Measurements from ENCODE around the gene ARL5C. TPM values are rescaled to one million over a fixed set of nuclear protein-coding genes. Genes with fewer than 3 reads are reported as not detected.

ARL5C gene
- total RNA-seq, 1 experiment from 2014 or later = not detected

- Histone ChIP-seq H3K4me3 (no peak overlapping the region), H3K27me3 (replicated peaks) (no peaks in the 10 kb centered on the region), H3K27ac (no peak overlapping the region), H3K4me1 (replicated peaks) (no peaks in the 10 kb centered on the region), H3K9me3 (replicated peaks) (no peaks in the 10 kb centered on the region), H3K36me3 (no peaks in the 10 kb centered on the region)
- DNase-seq (ENCODE audit: low read depth in 1 of 2, low spot score in 2 of 2) = no peak
These were observed 51.2 kb downstream of the ARL5C start for GRCh38 chr17:39114723-39115122.

GRCh38 chr17:39113871-39114270 lies 52.1 kb downstream of the ARL5C start:
- no peak for DNase-seq (ENCODE audit: low read depth in 1 of 2, low spot score in 2 of 2)
- Histone ChIP-seq H3K4me3 (no peak overlapping the region), H3K27me3 (replicated peaks) (no peaks in the 10 kb centered on the region), H3K27ac (no peak overlapping the region), H3K9me3 (replicated peaks) (no peaks in the 10 kb centered on the region), H3K4me1 (replicated peaks) (no peaks in the 10 kb centered on the region), H3K36me3 (no peaks in the 10 kb centered on the region)

GRCh38 chr17:39110435-39111136 lies 55.4 kb downstream of the ARL5C start:
- H3K36me3 ChIP-seq = no peaks in the 10 kb centered on the region

GRCh38 chr17:39108461-39109375 lies 57.2 kb downstream of the ARL5C start:
- H3K36me3 ChIP-seq = no peaks in the 10 kb centered on the region
- H3K27ac ChIP-seq = no peak overlapping the region
- H3K4me3 ChIP-seq = no peak overlapping the region
- H3K4me1 ChIP-seq (replicated peaks) = no peaks in the 10 kb centered on the region
- no peaks in the 10 kb centered on the region for H3K9me3 ChIP-seq (replicated peaks)
- H3K27me3 ChIP-seq (replicated peaks) = 0 out of 2 replicates have a peak, but pooled peaks cover 8% of the 10 kb centered on the region
- no peak for DNase-seq (ENCODE audit: low read depth in 1 of 2, low spot score in 2 of 2)

More at GRCh38 chr17:39110435-39111136, 55.4 kb downstream of the ARL5C start:
- DNase-seq (ENCODE audit: low read depth in 1 of 2, low spot score in 2 of 2) = no peak
- Histone ChIP-seq H3K4me1 (replicated peaks) (no peaks in the 10 kb centered on the region), H3K9me3 (replicated peaks) (no peaks in the 10 kb centered on the region), H3K4me3 (no peak overlapping the region), H3K27me3 (replicated peaks) (0 out of 2 replicates have a peak, but pooled peaks cover 8% of the 10 kb centered on the region), H3K27ac (no peak overlapping the region)

- no peak overlapping the region for H3K4me3 ChIP-seq
- H3K27ac ChIP-seq = no peak overlapping the region
- no peak for DNase-seq (ENCODE audit: low read depth in 1 of 2, low spot score in 2 of 2)
- H3K9me3 ChIP-seq (replicated peaks) = no peaks in the 10 kb centered on the region
- 0 out of 2 replicates have a peak, but pooled peaks cover 8% of the 10 kb centered on the region for H3K27me3 ChIP-seq (replicated peaks)
- no peaks in the 10 kb centered on the region for H3K36me3 ChIP-seq
- H3K4me1 ChIP-seq (replicated peaks) = no peaks in the 10 kb centered on the region
These were observed 58.0 kb downstream of the ARL5C start for GRCh38 chr17:39107973-39108372.

- no peak for DNase-seq (ENCODE audit: low read depth in 1 of 2, low spot score in 2 of 2)
- Histone ChIP-seq H3K4me3 (no peak overlapping the region), H3K4me1 (replicated peaks) (no peaks in the 10 kb centered on the region), H3K36me3 (no peaks in the 10 kb centered on the region), H3K27me3 (replicated peaks) (0 out of 2 replicates have a peak, but pooled peaks cover 8% of the 10 kb centered on the region), H3K27ac (no peak overlapping the region), H3K9me3 (replicated peaks) (no peaks in the 10 kb centered on the region)
These were observed 58.8 kb downstream of the ARL5C start for GRCh38 chr17:39107155-39107554.

Other genes starting within 250 kb of the ARL5C start
- not detected in 2 replicates for gene FBXO47, start 198.8 kb downstream of the ARL5C start, total RNA-seq (2014; rRNA removed; shearing (Covaris generic))
- gene PLXDC1, start 14.5 kb downstream of the ARL5C start, total RNA-seq (2014; rRNA removed; shearing (Covaris generic)) = not detected in 2 replicates
- 0.94 and 2.9 TPM in 2 replicates for gene CACNB1, start 31.5 kb upstream of the ARL5C start, total RNA-seq (2014; rRNA removed; shearing (Covaris generic))
- 1,822 and 2,517 TPM in 2 replicates for gene RPL19, start 34.1 kb upstream of the ARL5C start, total RNA-seq (2014; rRNA removed; shearing (Covaris generic))
- not detected in 2 replicates for gene STAC2, start 59.8 kb upstream of the ARL5C start, total RNA-seq (2014; rRNA removed; shearing (Covaris generic))
- gene FBXL20, start 235.5 kb upstream of the ARL5C start, total RNA-seq (2014; rRNA removed; shearing (Covaris generic)) = 7.5 and 10.2 TPM in 2 replicates

Data from SJSA1 (cell line).